H9 (cell line): ENCODE data around the gene ACACA. TPM values are rescaled to one million over a fixed set of nuclear protein-coding genes. Genes with fewer than 3 reads are reported as not detected.

Source experiments
- DNase-seq: peaks from one replicate; pipeline ENCODE4 v3.0.0-alpha.2; 2017
- H2AFZ ChIP-seq: one replicate; pipeline ENCODE4 v1.6.1; 2013; ENCODE audit warnings: mild to moderate bottlenecking, low read length, control low read depth, moderate library complexity
- H2AK5ac ChIP-seq: 2 replicates; pipeline ENCODE4 v1.6.1; 2013; ENCODE audit warnings: low read length, control low read depth, mixed read lengths; ENCODE audit not compliant: insufficient read length
- H2BK120ac ChIP-seq: one replicate; pipeline ENCODE4 v1.6.1; 2013; ENCODE audit warnings: low read depth, mild to moderate bottlenecking, low read length, control low read depth, inconsistent platforms; ENCODE audit not compliant: poor library complexity, severe bottlenecking
- H2BK12ac ChIP-seq: 2 replicates; pipeline ENCODE4 v1.6.1; 2013; ENCODE audit warnings: low read length, control low read depth, mixed read lengths, low read depth; ENCODE audit not compliant: insufficient read length
- H2BK15ac ChIP-seq: 2 replicates; pipeline ENCODE4 v1.6.1; 2013; ENCODE audit warnings: low read depth, low read length, control low read depth
- H2BK20ac ChIP-seq: one replicate; pipeline ENCODE4 v1.6.1; 2013; ENCODE audit warnings: low read depth, mild to moderate bottlenecking, low read length, control low read depth, inconsistent platforms; ENCODE audit not compliant: poor library complexity, severe bottlenecking
- H2BK5ac ChIP-seq: 2 replicates; pipeline ENCODE4 v1.6.1; 2013; ENCODE audit warnings: low read length, control low read depth, mixed read lengths; ENCODE audit not compliant: insufficient read length
- H3K14ac ChIP-seq: 2 replicates; pipeline ENCODE4 v1.6.1; 2013; ENCODE audit warnings: low read length, control low read depth; ENCODE audit not compliant: insufficient read depth
- H3K18ac ChIP-seq: 2 replicates; pipeline ENCODE4 v1.6.1; 2013; ENCODE audit warnings: low read depth, mild to moderate bottlenecking, mixed read lengths, low read length, control low read depth; ENCODE audit not compliant: insufficient read length
- H3K23ac ChIP-seq: 2 replicates; pipeline ENCODE4 v1.6.1; 2013; ENCODE audit warnings: low read length, control low read depth, mixed read lengths, low read depth; ENCODE audit not compliant: insufficient read length
- H3K23me2 ChIP-seq: 2 replicates; pipeline ENCODE4 v1.6.1; 2013; ENCODE audit warnings: low read depth, mild to moderate bottlenecking, mixed read lengths, low read length, control low read depth; ENCODE audit not compliant: insufficient read length, poor library complexity, severe bottlenecking
- H3K27ac ChIP-seq: 2 replicates; pipeline ENCODE4 v1.5.1; 2013; ENCODE audit warnings: low read length, control low read depth, mixed read lengths, low read depth; ENCODE audit not compliant: insufficient read length
- H3K27me3 ChIP-seq: 2 replicates; pipeline ENCODE4 v1.6.1; 2013; ENCODE audit warnings: low read length, control low read depth, inconsistent platforms; ENCODE audit not compliant: insufficient read depth
- H3K4ac ChIP-seq: 2 replicates; pipeline ENCODE4 v1.6.1; 2013; ENCODE audit warnings: low read depth, mild to moderate bottlenecking, control low read depth, inconsistent platforms, low read length, moderate library complexity
- H3K4me1 ChIP-seq: 2 replicates; pipeline ENCODE4 v1.6.1; 2013; ENCODE audit warnings: low read length, control low read depth, inconsistent platforms; ENCODE audit not compliant: insufficient read depth
- H3K4me2 ChIP-seq: 2 replicates; pipeline ENCODE4 v1.6.1; 2013; ENCODE audit warnings: low read length, control low read depth, mixed read lengths; ENCODE audit not compliant: insufficient read length, insufficient read depth
- H3K56ac ChIP-seq: 2 replicates; pipeline ENCODE4 v1.6.1; 2013; ENCODE audit warnings: low read depth, mild to moderate bottlenecking, mixed read lengths, low read length, control low read depth; ENCODE audit not compliant: insufficient read length
- H3K79me1 ChIP-seq: 2 replicates; pipeline ENCODE4 v1.6.1; 2013; ENCODE audit warnings: low read depth, mild to moderate bottlenecking, moderate library complexity, low read length, control low read depth, inconsistent platforms; ENCODE audit not compliant: insufficient read depth, poor library complexity, severe bottlenecking
- H3K79me2 ChIP-seq: 2 replicates; pipeline ENCODE4 v1.6.1; 2013; ENCODE audit warnings: low read length, control low read depth, inconsistent platforms; ENCODE audit not compliant: insufficient read depth
- H3K9ac ChIP-seq: 2 replicates; pipeline ENCODE4 v1.6.1; 2013; ENCODE audit warnings: low read length, control low read depth, mixed read lengths; ENCODE audit not compliant: insufficient read length; ENCODE audit errors: extremely low read depth
- H3K9me3 ChIP-seq: one replicate; pipeline ENCODE4 v1.6.1; 2013; ENCODE audit warnings: low read depth, low read length, inconsistent platforms; ENCODE audit not compliant: control insufficient read depth
- H3T11ph ChIP-seq: one replicate; pipeline ENCODE4 v1.6.1; 2013; ENCODE audit warnings: mild to moderate bottlenecking, low read length, control low read depth, inconsistent platforms
- H4K20me1 ChIP-seq: one replicate; pipeline ENCODE4 v1.6.1; 2013; ENCODE audit not compliant: control insufficient read depth, insufficient read length, insufficient read depth
- H4K5ac ChIP-seq: 2 replicates; pipeline ENCODE4 v1.6.1; 2013; ENCODE audit warnings: low read depth, mild to moderate bottlenecking, mixed read lengths, low read length, control low read depth; ENCODE audit not compliant: insufficient read length
- H4K8ac ChIP-seq: replicated peaks from 2 replicates; pipeline ENCODE4 v1.6.1; 2013; ENCODE audit warnings: low read length, control low read depth, mixed read lengths, low read depth; ENCODE audit not compliant: insufficient read length
- H4K91ac ChIP-seq: 2 replicates; pipeline ENCODE4 v1.6.1; 2013; ENCODE audit warnings: low read depth, mild to moderate bottlenecking, moderate library complexity, mixed read lengths, low read length, control low read depth; ENCODE audit not compliant: insufficient read length
- H3K27ac Mint-ChIP-seq, 3 experiments: 2 replicates in 2 of 3; 3 replicates in 1 of 3; pipeline ENCODE4 v1.8.0; 2020 to 2021; ENCODE audit warnings: mixed read lengths in 3 of 3, mild to moderate bottlenecking in 1 of 3, moderate library complexity in 1 of 3
- H3K27me3 Mint-ChIP-seq: 2 replicates; pipeline ENCODE4 v1.8.0; 2021; ENCODE audit warnings: low read depth, mild to moderate bottlenecking, moderate library complexity, mixed read lengths
- H3K36me3 Mint-ChIP-seq, 3 experiments: 2 replicates in 2 of 3; 3 replicates in 1 of 3; pipeline ENCODE4 v1.8.0; 2020 to 2021; ENCODE audit warnings: low read depth in 3 of 3, mixed read lengths in 3 of 3; ENCODE audit not compliant: insufficient read depth in 1 of 3
- H3K4me1 Mint-ChIP-seq, 2 experiments: 2 replicates each; pipeline ENCODE4 v1.8.0; 2020; ENCODE audit warnings: mixed read lengths in 2 of 2
- H3K4me3 Mint-ChIP-seq, 2 experiments: 2 replicates in 1 of 2; 3 replicates in 1 of 2; pipeline ENCODE4 v1.8.0; 2020 to 2021; ENCODE audit warnings: mild to moderate bottlenecking in 2 of 2, mixed read lengths in 2 of 2, moderate library complexity in 1 of 2
- H3K9me3 Mint-ChIP-seq, 2 experiments: 2 replicates in 1 of 2; 3 replicates in 1 of 2; pipeline ENCODE4 v1.8.0; 2020; ENCODE audit warnings: mild to moderate bottlenecking in 2 of 2, mixed read lengths in 2 of 2, moderate library complexity in 1 of 2
- CTCF ChIP-seq: fragments of 200-600 bp; sonication (generic); conservative IDR thresholded peaks from 3 replicates; pipeline ENCODE4 v1.8.0; 2021; ENCODE audit warnings: antibody characterized with exemption, mild to moderate bottlenecking
- WGBS: extraction: QIAGEN DNeasy Blood & Tissue Kit; methylation state at CpG from one replicate; pipeline ENCODE4 v1.1.7; 2013; ENCODE audit warnings: missing lambda C conversion rate, low lambda C conversion rate, mixed read lengths; ENCODE audit not compliant: insufficient read length; ENCODE audit errors: extremely low coverage; 5-methylcytosine and 5-hydroxymethylcytosine counted together
- total RNA-seq: library from RNA; stranded (reverse); gene quantifications from 2 replicates; pipeline ENCODE4 v1.2.1, GENCODE V29; 2021

Gene ACACA
- total RNA-seq, 1 experiment from 2014 or later: 135 TPM

GRCh38 chr17:37284191-37284590, 122.4 kb downstream of the ACACA start:
- H3K27ac Mint-ChIP-seq: peak overlapping the region in 1 of 3 experiments; percentile 68; a peak in 3 of 7 replicates

More at GRCh38 chr17:37284191-37284590, 122.4 kb downstream of the ACACA start:
- H3K23ac ChIP-seq: no peak overlapping the region
- no peaks in the 10 kb centered on the region for H4K20me1 ChIP-seq
- no peak overlapping the region for H3K9ac ChIP-seq
- no peak overlapping the region for H2BK20ac ChIP-seq
- no peak overlapping the region for H2BK5ac ChIP-seq
- no peak overlapping the region for H4K91ac ChIP-seq
- H3K9me3 ChIP-seq: no peaks in the 10 kb centered on the region
- H3K56ac ChIP-seq: no peak overlapping the region
- Mint-ChIP-seq H3K27me3 (no peaks in the 10 kb centered on the region), H3K4me1 (peaks cover 8% of the 10 kb centered on the region in 2 experiments; a peak in 3 of 4 replicates), H3K4me3 (no peak overlapping the region), H3K9me3 (no peaks in the 10 kb centered on the region), H3K36me3 (peaks cover 12 to 32% (median 18%) of the 10 kb centered on the region in 3 experiments; a peak in 6 of 7 replicates)
- H3K79me2 ChIP-seq: peaks cover 3% of the 10 kb centered on the region; the same call in 1 of the 2 replicates
- no peaks in the 10 kb centered on the region for H3K27me3 ChIP-seq
- H4K5ac ChIP-seq: no peak overlapping the region
- H3K18ac ChIP-seq: no peak overlapping the region
- no peak overlapping the region for H3T11ph ChIP-seq
- WGBS: no CpG with 5 or more reads among the region's 2 CpGs
- no peaks in the 10 kb centered on the region; the same call in 1 of the 2 replicates for H3K4me1 ChIP-seq
- no peak overlapping the region for H2AK5ac ChIP-seq
- H3K4me2 ChIP-seq: no peak overlapping the region
- no peak overlapping the region for H3K14ac ChIP-seq
- peaks cover 3% of the 10 kb centered on the region for H3K79me1 ChIP-seq
- H2BK15ac ChIP-seq: no peak overlapping the region
- H3K23me2 ChIP-seq: no peaks in the 10 kb centered on the region
- no peak for DNase-seq
- no peak for TF ChIP-seq CTCF
- H2BK12ac ChIP-seq: no peak overlapping the region
- H4K8ac ChIP-seq: no peak overlapping the region
- no peak overlapping the region for H2BK120ac ChIP-seq
- H3K4ac ChIP-seq: no peak overlapping the region
- no peak overlapping the region for H3K27ac ChIP-seq
- H2AFZ ChIP-seq: no peak overlapping the region
